ENCODE results near the gene SRP19.

The SRP19 gene

GRCh38 chr5:112860929-112861637 lies at the start of gene SRP19:
Gene SRP19, plus strand, starts transcription at chr5:112861287. Its CDS starts 90 bp downstream, at chr5:112861377.
- peak within 1 kb of the TSS; percentile 95 to 96 for H3K4me3 Mint-ChIP-seq
- peaks cover 11 to 22% of the 10 kb centered on the region in 2 donors for H3K4me1 Mint-ChIP-seq
- H3K27me3 Mint-ChIP-seq = peaks cover 9 to 10% of the 10 kb centered on the region in 2 donors
- peaks cover 6 to 10% of the 10 kb centered on the region in 2 donors for H3K36me3 Mint-ChIP-seq
- peak within 1 kb of the TSS; percentile 99 for H3K27ac Mint-ChIP-seq
- ATAC-seq (replicated peaks) (peak; percentile 96 to 97), DNase-seq (peak; percentile 88)
- H3K9me3 Mint-ChIP-seq = no peaks in the 10 kb centered on the region

- peak overlapping the region; percentile 74 for H3K27ac Mint-ChIP-seq
- no peak for ATAC-seq (replicated peaks)
- peaks cover 31 to 48% of the 10 kb centered on the region in 2 donors for H3K36me3 Mint-ChIP-seq
- DNase-seq = no peak
- H3K4me3 Mint-ChIP-seq = no peak overlapping the region
- H3K4me1 Mint-ChIP-seq = peaks cover 12 to 17% of the 10 kb centered on the region in 2 donors
- no peaks in the 10 kb centered on the region for H3K27me3 Mint-ChIP-seq
- H3K9me3 Mint-ChIP-seq = no peaks in the 10 kb centered on the region
These were observed 48.5 kb upstream of the SRP19 start for GRCh38 chr5:112812549-112812948.

GRCh38 chr5:112820246-112820645 lies 40.8 kb upstream of the SRP19 start:
- H3K36me3 Mint-ChIP-seq = peaks cover 32 to 48% of the 10 kb centered on the region in 2 donors
- no peak for ATAC-seq (replicated peaks)

GRCh38 chr5:112822456-112822855 lies 38.6 kb upstream of the SRP19 start:
- DNase-seq = no peak
- peaks cover 27 to 50% of the 10 kb centered on the region in 2 donors for H3K36me3 Mint-ChIP-seq

More at GRCh38 chr5:112820246-112820645, 40.8 kb upstream of the SRP19 start:
- Mint-ChIP-seq H3K4me1 (peaks cover 5 to 21% of the 10 kb centered on the region in 2 donors), H3K27me3 (no peaks in the 10 kb centered on the region), H3K27ac (no peak overlapping the region), H3K4me3 (no peak overlapping the region), H3K9me3 (no peaks in the 10 kb centered on the region)
- DNase-seq = no peak

GRCh38 chr5:112823181-112823580 lies 37.9 kb upstream of the SRP19 start:
- H3K4me1 Mint-ChIP-seq = peaks cover 5 to 21% of the 10 kb centered on the region in 2 donors
- no peak overlapping the region for H3K27ac Mint-ChIP-seq
- DNase-seq (no peak), ATAC-seq (replicated peaks) (no peak)
- H3K4me3 Mint-ChIP-seq = no peak overlapping the region
- no peaks in the 10 kb centered on the region for H3K9me3 Mint-ChIP-seq
- no peaks in the 10 kb centered on the region for H3K27me3 Mint-ChIP-seq
- peaks cover 24 to 50% of the 10 kb centered on the region in 2 donors for H3K36me3 Mint-ChIP-seq

More at GRCh38 chr5:112822456-112822855, 38.6 kb upstream of the SRP19 start:
- H3K4me1 Mint-ChIP-seq = peaks cover 5 to 21% of the 10 kb centered on the region in 2 donors
- H3K27me3 Mint-ChIP-seq = no peaks in the 10 kb centered on the region
- no peaks in the 10 kb centered on the region for H3K9me3 Mint-ChIP-seq
- H3K4me3 Mint-ChIP-seq = no peak overlapping the region
- no peak for ATAC-seq (replicated peaks)
- no peak overlapping the region for H3K27ac Mint-ChIP-seq

GRCh38 chr5:112823656-112824055 lies 37.4 kb upstream of the SRP19 start:
- Mint-ChIP-seq H3K27me3 (no peaks in the 10 kb centered on the region), H3K9me3 (no peaks in the 10 kb centered on the region), H3K36me3 (peaks cover 25 to 51% of the 10 kb centered on the region in 2 donors), H3K4me3 (no peak overlapping the region), H3K27ac (no peak overlapping the region), H3K4me1 (peaks cover 5 to 21% of the 10 kb centered on the region in 2 donors)
- no peak for ATAC-seq (replicated peaks)
- no peak for DNase-seq

- Mint-ChIP-seq H3K27ac (no peak overlapping the region), H3K27me3 (no peaks in the 10 kb centered on the region), H3K4me3 (no peak overlapping the region), H3K36me3 (peaks cover 23 to 50% of the 10 kb centered on the region in 2 donors), H3K9me3 (no peaks in the 10 kb centered on the region), H3K4me1 (peaks cover 5 to 21% of the 10 kb centered on the region in 2 donors)
- ATAC-seq (replicated peaks) = no peak
- DNase-seq = no peak
These were observed 36.9 kb upstream of the SRP19 start for GRCh38 chr5:112824197-112824596.

- no peaks in the 10 kb centered on the region for H3K4me1 Mint-ChIP-seq
- peaks cover 18 to 39% of the 10 kb centered on the region in 2 donors for H3K36me3 Mint-ChIP-seq
- H3K27me3 Mint-ChIP-seq = no peaks in the 10 kb centered on the region
- no peaks in the 10 kb centered on the region for H3K9me3 Mint-ChIP-seq
- peak overlapping the region; percentile 52 for H3K27ac Mint-ChIP-seq
- DNase-seq = no peak
- ATAC-seq (replicated peaks) = no peak
- H3K4me3 Mint-ChIP-seq = no peak overlapping the region
These were observed 30.7 kb upstream of the SRP19 start for GRCh38 chr5:112830378-112830777.

- Mint-ChIP-seq H3K27me3 (no peaks in the 10 kb centered on the region), H3K36me3 (peaks cover 28 to 48% of the 10 kb centered on the region in 2 donors), H3K4me3 (no peak overlapping the region), H3K27ac (peak overlapping the region; percentile 9), H3K4me1 (no peaks in the 10 kb centered on the region), H3K9me3 (no peaks in the 10 kb centered on the region)
- DNase-seq (no peak), ATAC-seq (replicated peaks) (no peak)
These were observed 27.1 kb upstream of the SRP19 start for GRCh38 chr5:112833971-112834370.

GRCh38 chr5:112844489-112844888 lies 16.6 kb upstream of the SRP19 start:
- no peaks in the 10 kb centered on the region for H3K27me3 Mint-ChIP-seq
- H3K4me1 Mint-ChIP-seq = peaks cover 4 to 7% of the 10 kb centered on the region in 2 donors
- H3K4me3 Mint-ChIP-seq = no peak overlapping the region
- no peaks in the 10 kb centered on the region for H3K9me3 Mint-ChIP-seq
- H3K36me3 Mint-ChIP-seq = peaks cover 14 to 32% of the 10 kb centered on the region in 2 donors
- no peak overlapping the region for H3K27ac Mint-ChIP-seq
- ATAC-seq (replicated peaks) = no peak
- no peak for DNase-seq

- Mint-ChIP-seq H3K9me3 (no peaks in the 10 kb centered on the region), H3K4me3 (no peak overlapping the region), H3K4me1 (peaks cover 6 to 7% of the 10 kb centered on the region in 2 donors), H3K27ac (no peak overlapping the region), H3K36me3 (peaks cover 5 to 14% of the 10 kb centered on the region in 2 donors), H3K27me3 (peaks cover 0 to under 1% of the 10 kb centered on the region in 2 donors)
- no peak for ATAC-seq (replicated peaks)
- DNase-seq = no peak
These were observed 14.5 kb upstream of the SRP19 start for GRCh38 chr5:112846556-112846955.

- no peak overlapping the region for H3K4me3 Mint-ChIP-seq
- H3K4me1 Mint-ChIP-seq = peaks cover 6 to 7% of the 10 kb centered on the region in 2 donors
- ATAC-seq (replicated peaks) (no peak), DNase-seq (no peak)
- H3K27me3 Mint-ChIP-seq = peaks cover 0 to 4% of the 10 kb centered on the region in 2 donors
- no peaks in the 10 kb centered on the region for H3K9me3 Mint-ChIP-seq
- peaks cover 5 to 11% of the 10 kb centered on the region in 2 donors for H3K36me3 Mint-ChIP-seq
- H3K27ac Mint-ChIP-seq = no peak overlapping the region
These were observed 13.8 kb upstream of the SRP19 start for GRCh38 chr5:112847306-112847705.

- H3K36me3 Mint-ChIP-seq = peaks cover 0 to 4% of the 10 kb centered on the region in 2 donors
- no peaks in the 10 kb centered on the region for H3K9me3 Mint-ChIP-seq
- no peak overlapping the region for H3K4me3 Mint-ChIP-seq
- peak; percentile 17 for DNase-seq
- peak; percentile 100 for ATAC-seq (replicated peaks)
- H3K4me1 Mint-ChIP-seq = peaks cover 6 to 7% of the 10 kb centered on the region in 2 donors
- H3K27ac Mint-ChIP-seq = peak overlapping the region; percentile 47
- H3K27me3 Mint-ChIP-seq = peaks cover 0 to 4% of the 10 kb centered on the region in 2 donors
These were observed 12.8 kb upstream of the SRP19 start for GRCh38 chr5:112848116-112848811.

GRCh38 chr5:112849912-112850311 lies 11.2 kb upstream of the SRP19 start:
- H3K4me3 Mint-ChIP-seq = no peak overlapping the region
- H3K27me3 Mint-ChIP-seq = peaks cover 6 to 9% of the 10 kb centered on the region in 2 donors
- no peak overlapping the region for H3K27ac Mint-ChIP-seq
- H3K4me1 Mint-ChIP-seq = peaks cover 6 to 7% of the 10 kb centered on the region in 2 donors
- no peak for ATAC-seq (replicated peaks)
- DNase-seq = no peak
- peaks cover 3 to 5% of the 10 kb centered on the region in 2 donors for H3K9me3 Mint-ChIP-seq
- peaks cover 4% of the 10 kb centered on the region in 2 donors for H3K36me3 Mint-ChIP-seq

Measured in stimulated activated naive B cell treated with anti-CD40 and anti-IgM and Interleukin-4, amounts not matched to agents 10 μg/mL and 1 μg/mL and 100 μg/mL, for 72 hours (primary cell).